ENCODE measurements around the gene MLLT10. TPM values are rescaled to one million over a fixed set of nuclear protein-coding genes. Genes with fewer than 3 reads are reported as not detected.

MLLT10 gene
- total RNA-seq, 1 donor from 2014 or later, result 53.3 TPM

- no peak overlapping the region for H3K4me3 ChIP-seq
- H3K36me3 ChIP-seq, result no peaks in the 10 kb centered on the region
- no peak for DNase-seq (ENCODE audit: extremely low spot score in 2 of 2)
- peaks cover 17% of the 10 kb centered on the region for H3K4me1 ChIP-seq
- no peaks in the 10 kb centered on the region for H3K9me3 ChIP-seq
- TF ChIP-seq CTCF (IDR thresholded peaks at IDR 0.05) (no peak), POLR2A (IDR thresholded peaks at IDR 0.05) (no peak), POLR2AphosphoS5 (IDR thresholded peaks at IDR 0.05; ENCODE audit: insufficient read depth in 1 of 2, low read depth in 1 of 2) (no peak)
- intact Hi-C loops (cut with DNase I), result no loop called here
- H3K27me3 ChIP-seq, result no peaks in the 10 kb centered on the region
- H3K27ac ChIP-seq, result no peak overlapping the region
Measured at GRCh38 chr10:21662635-21663034, 128.6 kb downstream of the MLLT10 start.

GRCh38 chr10:21668831-21669230 lies 134.8 kb downstream of the MLLT10 start:
- H3K4me1 ChIP-seq, result peaks cover 34% of the 10 kb centered on the region
- H3K4me3 ChIP-seq, result no peak overlapping the region
- H3K36me3 ChIP-seq, result peaks cover 0 to 3% of the 10 kb centered on the region in 2 donors
- no peak for TF ChIP-seq CTCF (IDR thresholded peaks at IDR 0.05)
- no peak for TF ChIP-seq POLR2A (IDR thresholded peaks at IDR 0.05)
- no peak for TF ChIP-seq POLR2AphosphoS5 (IDR thresholded peaks at IDR 0.05; ENCODE audit: insufficient read depth in 1 of 2, low read depth in 1 of 2)
- H3K27me3 ChIP-seq, result no peaks in the 10 kb centered on the region
- H3K9me3 ChIP-seq, result no peaks in the 10 kb centered on the region
- DNase-seq (ENCODE audit: extremely low spot score in 2 of 2), result no peak
- intact Hi-C loops (cut with DNase I), result no loop called here
- H3K27ac ChIP-seq, result no peak overlapping the region

- intact Hi-C loops (cut with DNase I), result no loop called here
- Histone ChIP-seq H3K9me3 (no peaks in the 10 kb centered on the region), H3K27me3 (no peaks in the 10 kb centered on the region), H3K36me3 (peaks cover 0 to 9% of the 10 kb centered on the region in 2 donors), H3K4me3 (no peak overlapping the region), H3K27ac (no peak overlapping the region), H3K4me1 (peaks cover 34% of the 10 kb centered on the region)
- no peak for TF ChIP-seq CTCF (IDR thresholded peaks at IDR 0.05)
- no peak for TF ChIP-seq POLR2A (IDR thresholded peaks at IDR 0.05)
- TF ChIP-seq POLR2AphosphoS5 (IDR thresholded peaks at IDR 0.05; ENCODE audit: insufficient read depth in 1 of 2, low read depth in 1 of 2), result no peak
- DNase-seq (ENCODE audit: extremely low spot score in 2 of 2), result no peak
Measured at GRCh38 chr10:21670391-21670790, 136.4 kb downstream of the MLLT10 start.

- Histone ChIP-seq H3K4me1 (peaks cover 16% of the 10 kb centered on the region), H3K27me3 (no peaks in the 10 kb centered on the region), H3K36me3 (peaks cover 0 to 9% of the 10 kb centered on the region in 2 donors), H3K4me3 (no peak overlapping the region), H3K9me3 (no peaks in the 10 kb centered on the region), H3K27ac (no peak overlapping the region)
- TF ChIP-seq POLR2AphosphoS5 (IDR thresholded peaks at IDR 0.05; ENCODE audit: insufficient read depth in 1 of 2, low read depth in 1 of 2) (no peak), POLR2A (IDR thresholded peaks at IDR 0.05) (no peak), CTCF (IDR thresholded peaks at IDR 0.05) (no peak)
- DNase-seq (ENCODE audit: extremely low spot score in 2 of 2), result no peak
- intact Hi-C loops (cut with DNase I), result no loop called here
Measured at GRCh38 chr10:21673668-21674067, 139.6 kb downstream of the MLLT10 start.

GRCh38 chr10:21675157-21675796 lies 141.2 kb downstream of the MLLT10 start:
- intact Hi-C loops (cut with DNase I), result no loop called here
- TF ChIP-seq POLR2A (IDR thresholded peaks at IDR 0.05), result no peak
- peak in 1 of 3 experiments; percentile 39 for TF ChIP-seq CTCF (IDR thresholded peaks at IDR 0.05)
- H3K4me1 ChIP-seq, result peaks cover 4% of the 10 kb centered on the region
- DNase-seq (ENCODE audit: extremely low spot score in 2 of 2), result no peak
- no peaks in the 10 kb centered on the region for H3K27me3 ChIP-seq
- no peaks in the 10 kb centered on the region for H3K9me3 ChIP-seq
- H3K27ac ChIP-seq, result no peak overlapping the region
- H3K36me3 ChIP-seq, result peaks cover 0 to 9% of the 10 kb centered on the region in 2 donors
- H3K4me3 ChIP-seq, result no peak overlapping the region

All from vagina (tissue), 2 donors.